ENCODE data around the gene ACTL7A. TPM values are rescaled to one million over a fixed set of nuclear protein-coding genes. Genes with fewer than 3 reads are reported as not detected.

ACTL7A gene
- total and polyA plus RNA-seq, 2 donors (not counting 1 experiment from before 2014, with no cell fraction given): not detected

DNA sequence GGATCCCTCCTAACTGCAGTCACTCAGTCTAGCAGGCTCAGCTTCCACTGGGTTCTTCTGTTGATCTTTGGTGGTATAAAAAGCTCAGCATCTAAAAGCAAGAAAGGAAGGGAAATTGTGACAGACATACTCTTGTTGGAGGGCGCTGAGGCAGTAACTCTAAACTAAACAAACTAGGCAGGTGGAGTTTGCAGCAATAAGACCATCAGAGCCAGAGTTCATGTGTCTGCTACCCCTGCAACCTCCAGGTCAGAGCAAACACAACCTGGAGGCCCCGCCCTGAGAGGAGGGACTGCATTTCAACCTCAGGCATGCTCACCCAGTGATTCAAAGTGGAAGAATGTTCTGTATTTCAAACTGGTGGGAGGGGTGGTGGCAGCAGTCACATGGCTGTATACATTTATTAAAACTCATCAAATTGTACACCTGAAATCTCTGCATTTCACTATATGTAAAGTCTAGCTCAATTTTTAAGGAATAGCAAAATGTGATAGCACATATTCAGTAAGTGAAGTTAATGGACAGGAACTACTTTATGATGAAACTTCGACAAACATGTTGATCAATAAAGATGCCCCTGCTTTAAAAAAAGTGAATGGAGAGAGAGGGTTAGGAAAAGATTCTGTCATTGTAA is 7.1 kb downstream of the ACTL7A start:
- peaks cover 0 to 4% (median 0%) of the 10 kb centered on the region in 3 donors for H3K9me3 ChIP-seq (ENCODE audit: control extremely low read depth in 1 of 3, control insufficient read depth in 2 of 3, insufficient read depth in 1 of 3, low read length in 2 of 3)
- DNase-seq (no peak), ATAC-seq (ENCODE audit: low read depth) (no peak)
- Mint-ChIP-seq H3K9me3 (ENCODE audit: insufficient read depth) (no peaks in the 10 kb centered on the region), H3K27ac (no peak overlapping the region), H3K27me3 (no peaks in the 10 kb centered on the region), H3K4me3 (no peak overlapping the region), H3K4me1 (no peaks in the 10 kb centered on the region)
- H3K4me1 ChIP-seq (ENCODE audit: control insufficient read depth in 2 of 2, insufficient read depth in 2 of 2, low read length in 2 of 2): no peaks in the 10 kb centered on the region
- H3K36me3 ChIP-seq (replicated peaks in 1 of 2; ENCODE audit: control extremely low read depth in 1 of 2, control insufficient read depth in 1 of 2, extremely low read depth in 1 of 2, insufficient read depth in 2 of 2, low read length in 1 of 2): peaks cover 2 to 28% of the 10 kb centered on the region in 2 experiments
- no peak overlapping the region for H2AFZ ChIP-seq (ENCODE audit: insufficient read depth, low read depth, low read length, poor library complexity, severe bottlenecking)
- no peaks in the 10 kb centered on the region for H3K27me3 ChIP-seq (replicated peaks in 1 of 4; ENCODE audit: control extremely low read depth in 1 of 4, control insufficient read depth in 3 of 4, insufficient read depth in 4 of 4, low read length in 3 of 4)
- intact Hi-C loops (cut with micrococcal nuclease): no loop called here
- H3K9ac ChIP-seq (ENCODE audit: low read length): no peak overlapping the region
- H4K20me1 ChIP-seq (ENCODE audit: control insufficient read depth, insufficient read depth, low read length, poor library complexity, severe bottlenecking): no peaks in the 10 kb centered on the region
- no peak overlapping the region for H3K4me3 ChIP-seq (ENCODE audit: control extremely low read depth in 1 of 5, extremely low read depth in 1 of 5, insufficient read depth in 1 of 5, low read depth in 2 of 5, low read length in 4 of 5)
- ChIA-PET CTCF (no interaction called here), POLR2A (no interaction called here)
- no peaks in the 10 kb centered on the region for H3K79me2 ChIP-seq (ENCODE audit: control insufficient read depth, insufficient read depth, low read length)
- no peak for TF ChIP-seq EZH2 (IDR thresholded peaks at IDR 0.05; ENCODE audit: borderline replicate concordance, insufficient read depth, low read depth, low read length, poor library complexity, severe bottlenecking)
- TF ChIP-seq, protein P1, sequence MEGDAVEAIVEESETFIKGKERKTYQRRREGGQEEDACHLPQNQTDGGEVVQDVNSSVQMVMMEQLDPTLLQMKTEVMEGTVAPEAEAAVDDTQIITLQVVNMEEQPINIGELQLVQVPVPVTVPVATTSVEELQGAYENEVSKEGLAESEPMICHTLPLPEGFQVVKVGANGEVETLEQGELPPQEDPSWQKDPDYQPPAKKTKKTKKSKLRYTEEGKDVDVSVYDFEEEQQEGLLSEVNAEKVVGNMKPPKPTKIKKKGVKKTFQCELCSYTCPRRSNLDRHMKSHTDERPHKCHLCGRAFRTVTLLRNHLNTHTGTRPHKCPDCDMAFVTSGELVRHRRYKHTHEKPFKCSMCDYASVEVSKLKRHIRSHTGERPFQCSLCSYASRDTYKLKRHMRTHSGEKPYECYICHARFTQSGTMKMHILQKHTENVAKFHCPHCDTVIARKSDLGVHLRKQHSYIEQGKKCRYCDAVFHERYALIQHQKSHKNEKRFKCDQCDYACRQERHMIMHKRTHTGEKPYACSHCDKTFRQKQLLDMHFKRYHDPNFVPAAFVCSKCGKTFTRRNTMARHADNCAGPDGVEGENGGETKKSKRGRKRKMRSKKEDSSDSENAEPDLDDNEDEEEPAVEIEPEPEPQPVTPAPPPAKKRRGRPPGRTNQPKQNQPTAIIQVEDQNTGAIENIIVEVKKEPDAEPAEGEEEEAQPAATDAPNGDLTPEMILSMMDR (IDR thresholded peaks at IDR 0.05): no peak
- no peak overlapping the region for H3K4me2 ChIP-seq (replicated peaks; ENCODE audit: low read depth, low read length, poor library complexity, severe bottlenecking)
- no peak overlapping the region for H3K27ac ChIP-seq (ENCODE audit: low read length in 2 of 2)
- WGBS (ENCODE audit: insufficient coverage): no CpG with 5 or more reads among the region's 3 CpGs

DNA sequence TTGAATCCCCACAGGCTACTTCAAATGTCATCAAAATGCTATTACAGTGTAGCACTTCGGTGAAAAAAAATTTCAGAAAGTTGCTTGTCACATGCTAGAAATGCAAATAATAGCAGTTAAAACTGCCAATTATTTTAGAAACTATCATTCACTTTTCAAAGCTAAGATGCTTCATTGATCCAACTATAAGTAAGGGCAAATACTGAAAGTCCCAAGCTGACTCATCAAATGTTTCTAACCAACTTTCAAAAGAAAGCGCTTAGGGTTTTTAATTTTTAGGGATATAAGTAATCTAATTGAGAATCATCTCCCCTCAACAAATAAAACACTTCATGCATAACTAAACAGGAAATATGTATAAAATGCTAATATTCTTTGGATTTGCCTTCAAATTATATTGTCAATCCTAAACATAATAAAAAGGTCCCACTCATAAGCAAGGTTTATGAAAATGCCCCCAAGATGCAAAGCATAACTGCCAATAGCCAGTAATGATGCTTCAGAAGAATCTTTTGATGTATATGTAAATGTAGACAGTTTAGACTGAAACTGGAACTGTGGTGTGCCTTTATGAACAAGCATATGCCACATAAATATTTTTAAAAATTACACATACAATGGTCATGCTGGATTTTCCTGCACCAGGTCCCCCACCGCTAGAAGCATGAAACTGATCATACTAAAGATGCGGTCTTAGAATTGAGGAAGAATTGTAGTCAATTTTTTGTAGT is 12.2 kb downstream of the ACTL7A start:
- Histone ChIP-seq H3K27me3 (replicated peaks in 1 of 4; ENCODE audit: control extremely low read depth in 1 of 4, control insufficient read depth in 3 of 4, insufficient read depth in 4 of 4, low read length in 3 of 4) (no peaks in the 10 kb centered on the region), H3K79me2 (ENCODE audit: control insufficient read depth, insufficient read depth, low read length) (no peaks in the 10 kb centered on the region), H3K4me2 (replicated peaks; ENCODE audit: low read depth, low read length, poor library complexity, severe bottlenecking) (no peak overlapping the region), H3K9me3 (ENCODE audit: control extremely low read depth in 1 of 3, control insufficient read depth in 2 of 3, insufficient read depth in 1 of 3, low read length in 2 of 3) (peaks cover 0 to 4% (median 0%) of the 10 kb centered on the region in 3 donors), H3K27ac (ENCODE audit: low read length in 2 of 2) (no peak overlapping the region), H3K36me3 (replicated peaks in 1 of 2; ENCODE audit: control extremely low read depth in 1 of 2, control insufficient read depth in 1 of 2, extremely low read depth in 1 of 2, insufficient read depth in 2 of 2, low read length in 1 of 2) (peaks cover under 1 to 68% of the 10 kb centered on the region in 2 experiments), H3K4me1 (ENCODE audit: control insufficient read depth in 2 of 2, insufficient read depth in 2 of 2, low read length in 2 of 2) (no peaks in the 10 kb centered on the region), H3K9ac (ENCODE audit: low read length) (no peak overlapping the region), H4K20me1 (ENCODE audit: control insufficient read depth, insufficient read depth, low read length, poor library complexity, severe bottlenecking) (no peaks in the 10 kb centered on the region), H3K4me3 (ENCODE audit: control extremely low read depth in 1 of 5, extremely low read depth in 1 of 5, insufficient read depth in 1 of 5, low read depth in 2 of 5, low read length in 4 of 5) (no peak overlapping the region), H2AFZ (ENCODE audit: insufficient read depth, low read depth, low read length, poor library complexity, severe bottlenecking) (no peak overlapping the region)
- H3K9me3 Mint-ChIP-seq (ENCODE audit: insufficient read depth): no peaks in the 10 kb centered on the region
- DNase-seq (no peak), ATAC-seq (ENCODE audit: low read depth) (no peak)
- H3K27me3 Mint-ChIP-seq: no peaks in the 10 kb centered on the region
- TF ChIP-seq EZH2 (IDR thresholded peaks at IDR 0.05; ENCODE audit: borderline replicate concordance, insufficient read depth, low read depth, low read length, poor library complexity, severe bottlenecking): no peak
- TF ChIP-seq, protein P1 (IDR thresholded peaks at IDR 0.05): no peak
- intact Hi-C loops (cut with micrococcal nuclease): no loop called here
- H3K4me1 Mint-ChIP-seq: no peaks in the 10 kb centered on the region
- 100% methylated on average over 1 of the region's 4 CpGs for WGBS (ENCODE audit: insufficient coverage)
- ChIA-PET POLR2A (no interaction called here), CTCF (no interaction called here)
- H3K27ac Mint-ChIP-seq: no peak overlapping the region
- H3K4me3 Mint-ChIP-seq: no peak overlapping the region

Measured in B cell (primary cell).